Neuronal stem cell (in vitro differentiated cells): Measurements from ENCODE around the gene TMEM107.

Experiments used
- DNase-seq: peaks from one replicate; pipeline ENCODE4 v3.0.0-alpha.2; 2013; ENCODE audit warnings: low spot score
- H2AFZ ChIP-seq: one replicate; pipeline ENCODE4 v1.6.1; 2013; ENCODE audit warnings: mild to moderate bottlenecking, low read length, inconsistent platforms
- H2AK5ac ChIP-seq: 2 replicates; pipeline ENCODE4 v1.6.1; 2013; ENCODE audit warnings: low read depth, mild to moderate bottlenecking, inconsistent platforms, low read length, moderate library complexity, mixed read lengths
- H2BK120ac ChIP-seq: 2 replicates; pipeline ENCODE4 v1.6.1; 2013; ENCODE audit warnings: low read depth, mild to moderate bottlenecking, inconsistent platforms, low read length, moderate library complexity, mixed read lengths
- H2BK12ac ChIP-seq: one replicate; pipeline ENCODE4 v1.6.1; 2013; ENCODE audit warnings: low read length, inconsistent platforms
- H2BK15ac ChIP-seq: 2 replicates; pipeline ENCODE4 v1.6.1; 2013; ENCODE audit warnings: mild to moderate bottlenecking, low read length, inconsistent platforms, mixed read lengths
- H2BK5ac ChIP-seq: one replicate; pipeline ENCODE4 v1.6.1; 2013; ENCODE audit warnings: inconsistent platforms, mild to moderate bottlenecking, low read length, moderate library complexity
- H3K14ac ChIP-seq: one replicate; pipeline ENCODE4 v1.6.1; 2013; ENCODE audit warnings: low read length, inconsistent platforms
- H3K18ac ChIP-seq: 2 replicates; pipeline ENCODE4 v1.6.1; 2013; ENCODE audit warnings: low read length, inconsistent platforms
- H3K23ac ChIP-seq: 2 replicates; pipeline ENCODE4 v1.6.1; 2013; ENCODE audit warnings: low read depth, mild to moderate bottlenecking, mixed read lengths, low read length, inconsistent platforms; ENCODE audit not compliant: poor library complexity
- H3K27ac ChIP-seq: replicated peaks from 3 replicates; pipeline ENCODE4 v1.5.1; 2013; ENCODE audit warnings: low read length, inconsistent platforms
- H3K27me3 ChIP-seq, 3 experiments: 2 replicates each; pipeline ENCODE4 v1.6.1; 2013; ENCODE audit warnings: low read length in 3 of 3, mild to moderate bottlenecking in 2 of 3, inconsistent platforms in 1 of 3, low read depth in 1 of 3, mixed read lengths in 1 of 3, moderate library complexity in 1 of 3; ENCODE audit not compliant: control insufficient read depth in 3 of 3, insufficient read depth in 3 of 3
- H3K36me3 ChIP-seq, 2 donors: replicated peaks in 1 of 2; 2 replicates each; pipeline ENCODE4 v1.6.1; 2013; ENCODE audit warnings: low read length in 2 of 2; ENCODE audit not compliant: control insufficient read depth in 2 of 2, insufficient read depth in 2 of 2
- H3K4ac ChIP-seq: 2 replicates; pipeline ENCODE4 v1.6.1; 2013; ENCODE audit warnings: inconsistent platforms, mild to moderate bottlenecking, low read length, moderate library complexity
- H3K4me1 ChIP-seq, 2 donors: 1 replicate in 1 of 2; 2 replicates in 1 of 2; pipeline ENCODE4 v1.6.1; 2013; ENCODE audit warnings: low read length in 2 of 2, low read depth in 1 of 2; ENCODE audit not compliant: control insufficient read depth in 2 of 2, insufficient read depth in 1 of 2
- H3K4me2 ChIP-seq: one replicate; pipeline ENCODE4 v1.6.1; 2013; ENCODE audit warnings: mild to moderate bottlenecking, low read length, inconsistent platforms; ENCODE audit not compliant: insufficient read depth, poor library complexity, severe bottlenecking
- H3K4me3 ChIP-seq, 2 donors: 2 replicates each; pipeline ENCODE4 v1.5.1; 2013; ENCODE audit warnings: low read length in 2 of 2, mild to moderate bottlenecking in 2 of 2, inconsistent platforms in 1 of 2, moderate library complexity in 1 of 2
- H3K79me1 ChIP-seq: one replicate; pipeline ENCODE4 v1.6.1; 2013; ENCODE audit warnings: low read depth, mild to moderate bottlenecking, inconsistent platforms, low read length, moderate library complexity
- H3K9ac ChIP-seq: one replicate; pipeline ENCODE4 v1.6.1; 2013; ENCODE audit warnings: mild to moderate bottlenecking, low read depth, low read length, inconsistent platforms; ENCODE audit not compliant: poor library complexity
- H3K9me3 ChIP-seq, 2 donors: replicated peaks in 1 of 2; 2 replicates each; pipeline versions ENCODE3 to v1.6.1; 2013; ENCODE audit warnings: low read length in 2 of 2, mild to moderate bottlenecking in 2 of 2, inconsistent platforms in 1 of 2, low read depth in 1 of 2, mixed read lengths in 1 of 2, moderate library complexity in 1 of 2; ENCODE audit not compliant: control insufficient read depth in 2 of 2, insufficient read depth in 1 of 2
- H4K8ac ChIP-seq: one replicate; pipeline ENCODE4 v1.6.1; 2013; ENCODE audit warnings: low read depth, mild to moderate bottlenecking, inconsistent platforms, low read length, moderate library complexity
- H4K91ac ChIP-seq: one replicate; pipeline ENCODE4 v1.6.1; 2013; ENCODE audit warnings: low read length, low read depth, mild to moderate bottlenecking, inconsistent platforms; ENCODE audit not compliant: poor library complexity
- WGBS, 2 donors: extraction: QIAGEN DNeasy Blood & Tissue Kit; methylation state at CpG; one replicate each; pipeline ENCODE4 v1.1.7; 2013; ENCODE audit warnings: missing lambda C conversion rate in 2 of 2, mixed read lengths in 1 of 2; ENCODE audit not compliant: insufficient read length in 2 of 2, insufficient replicate concordance in 1 of 2; ENCODE audit errors: extremely low coverage in 2 of 2; 5-methylcytosine and 5-hydroxymethylcytosine counted together

TMEM107 gene

GRCh38 chr17:8164815-8165131, 11.4 kb downstream of the TMEM107 start:
- H2AK5ac ChIP-seq, result no peak overlapping the region
- no peak overlapping the region for H3K27ac ChIP-seq
- WGBS, 2 donors, result no CpG with 5 or more reads among the region's 6 CpGs
- H4K8ac ChIP-seq, result no peak overlapping the region
- no peak overlapping the region for H3K14ac ChIP-seq
- peaks cover 11% of the 10 kb centered on the region for H3K79me1 ChIP-seq
- H4K91ac ChIP-seq, result no peak overlapping the region
- no peak overlapping the region for H3K18ac ChIP-seq
- no peak for DNase-seq
- peak overlapping the region in 1 of 2 donors; percentile 97 for H3K4me3 ChIP-seq
- H3K36me3 ChIP-seq, result peaks cover 14 to 25% of the 10 kb centered on the region in 2 donors
- H2AFZ ChIP-seq, result peak overlapping the region; percentile 79
- no peak overlapping the region for H2BK15ac ChIP-seq
- H3K23ac ChIP-seq, result no peak overlapping the region
- H3K4me1 ChIP-seq, result peaks cover 22 to 30% of the 10 kb centered on the region in 2 donors
- no peak overlapping the region for H2BK5ac ChIP-seq
- H3K4me2 ChIP-seq, result no peak overlapping the region
- H3K27me3 ChIP-seq, result no peaks in the 10 kb centered on the region
- no peak overlapping the region for H3K4ac ChIP-seq
- H3K9ac ChIP-seq, result no peak overlapping the region
- no peak overlapping the region for H2BK12ac ChIP-seq
- no peaks in the 10 kb centered on the region for H3K9me3 ChIP-seq
- no peak overlapping the region for H2BK120ac ChIP-seq

DNA sequence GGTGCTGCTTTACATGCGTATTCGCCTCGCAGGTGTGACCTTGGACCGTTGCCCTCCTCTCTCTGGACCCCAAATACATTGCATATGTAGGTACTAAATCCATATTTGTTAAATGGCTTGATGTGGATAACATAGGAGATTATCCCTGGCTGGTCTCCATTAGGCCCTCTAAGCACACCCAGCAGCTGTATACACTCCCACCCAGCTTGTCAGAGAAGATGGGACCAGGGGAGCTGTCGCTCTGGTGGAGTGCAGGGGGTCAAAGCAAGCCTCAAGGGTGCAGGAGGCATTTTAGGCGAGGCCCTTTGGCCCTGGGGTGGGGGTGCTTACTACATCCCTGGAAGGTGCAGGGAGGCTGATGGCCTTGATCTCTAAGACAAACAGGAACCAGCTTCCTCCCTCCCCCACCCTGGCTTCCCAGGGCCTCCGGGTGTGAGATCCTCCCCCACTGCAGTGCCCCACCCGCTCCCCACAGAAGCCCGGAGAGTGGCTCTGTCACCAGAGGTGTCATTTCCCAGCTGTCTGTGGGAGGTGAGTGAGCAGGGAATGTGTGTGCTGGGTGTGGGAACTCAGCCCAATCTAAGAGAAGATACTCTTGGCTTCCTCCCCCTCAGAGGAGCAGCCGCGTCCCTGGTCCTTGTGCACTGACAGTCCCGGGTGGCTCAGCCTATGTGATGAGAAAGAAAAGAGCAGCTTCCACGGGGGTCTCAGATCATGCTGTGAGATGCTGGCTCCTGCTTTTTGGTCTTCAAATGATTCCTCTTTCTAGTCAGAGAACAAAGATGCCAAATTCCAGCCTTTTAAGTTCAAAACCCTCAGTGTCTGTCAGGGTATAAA, 12.0 kb downstream of the TMEM107 start:
- Histone ChIP-seq H3K14ac (no peak overlapping the region), H3K4me1 (peaks cover 22 to 30% of the 10 kb centered on the region in 2 donors), H3K23ac (no peak overlapping the region), H3K27me3 (no peaks in the 10 kb centered on the region), H3K36me3 (peaks cover 18 to 30% of the 10 kb centered on the region in 2 donors), H4K91ac (no peak overlapping the region), H3K9me3 (no peaks in the 10 kb centered on the region), H3K79me1 (peaks cover 13% of the 10 kb centered on the region), H3K9ac (no peak overlapping the region), H2BK12ac (no peak overlapping the region), H3K4me3 (peak overlapping the region in 1 of 2 donors; percentile 97), H3K4ac (no peak overlapping the region), H4K8ac (no peak overlapping the region), H3K4me2 (no peak overlapping the region), H2BK120ac (no peak overlapping the region), H2BK15ac (no peak overlapping the region), H3K27ac (peak overlapping the region; percentile 97), H3K18ac (no peak overlapping the region), H2AK5ac (no peak overlapping the region), H2AFZ (peak overlapping the region; percentile 79), H2BK5ac (no peak overlapping the region)
- no CpG with 5 or more reads among the region's 13 CpGs for WGBS, 2 donors
- no peak for DNase-seq

DNA sequence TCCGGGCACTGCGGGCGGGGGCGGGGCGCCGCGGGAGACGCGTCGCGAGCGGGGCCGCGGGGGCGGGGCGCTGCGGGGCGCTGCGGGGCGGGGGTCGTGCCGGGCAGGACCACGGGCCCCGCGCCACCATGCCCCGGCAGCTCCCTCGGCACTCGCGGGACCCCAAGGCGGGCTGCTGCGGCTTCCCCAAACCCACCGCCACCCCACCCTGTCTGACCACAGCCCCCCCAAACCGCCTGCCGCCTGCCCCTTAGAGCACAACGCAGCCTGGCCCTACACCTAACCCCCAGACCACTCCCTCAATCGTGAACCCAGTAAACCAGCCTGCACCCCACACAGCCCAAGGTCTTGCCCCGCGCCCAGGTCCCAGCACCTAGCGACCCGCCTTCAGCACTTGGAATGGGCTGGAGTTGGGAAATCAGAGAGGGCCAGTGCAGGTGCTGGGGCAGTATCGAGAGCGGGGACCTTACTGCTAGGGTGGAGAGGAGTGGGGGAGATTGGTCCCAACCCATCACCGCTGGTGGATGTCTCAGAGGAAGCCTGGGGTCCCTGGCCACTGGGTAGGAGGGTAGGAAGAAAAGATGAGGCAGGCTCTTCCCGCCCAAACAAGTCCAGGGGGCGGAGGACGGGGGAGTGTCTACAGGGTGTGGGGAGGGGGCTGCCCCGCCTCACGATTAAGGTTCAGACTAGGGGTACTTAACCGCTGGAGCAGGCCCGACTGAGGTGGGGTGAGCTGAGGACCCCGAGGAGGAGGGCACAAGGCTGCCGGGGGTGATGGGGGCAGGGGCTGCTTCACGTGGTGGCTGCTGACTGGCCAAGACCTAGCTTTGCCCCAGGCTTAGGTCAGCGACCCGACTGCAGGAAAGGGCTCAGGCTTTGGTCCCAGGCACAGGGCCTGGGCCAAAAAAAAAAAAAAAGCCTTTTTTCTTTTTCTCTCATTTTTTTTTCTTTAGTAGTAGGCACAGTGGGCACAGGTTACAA, 12.9 kb downstream of the TMEM107 start:
- Histone ChIP-seq H2BK15ac (peak overlapping the region; percentile 99), H2BK12ac (peak overlapping the region; percentile 75), H3K4ac (peak overlapping the region; percentile 100), H4K91ac (peak overlapping the region; percentile 99), H3K36me3 (peaks cover 22 to 36% of the 10 kb centered on the region in 2 donors), H3K9me3 (no peaks in the 10 kb centered on the region), H3K27me3 (no peaks in the 10 kb centered on the region), H3K14ac (peak overlapping the region; percentile 98), H2AFZ (peak overlapping the region; percentile 79), H3K23ac (peak overlapping the region; percentile 92), H2AK5ac (peak overlapping the region; percentile 99), H3K4me1 (peaks cover 23 to 30% of the 10 kb centered on the region in 2 donors), H3K4me2 (peak overlapping the region; percentile 100), H4K8ac (peak overlapping the region; percentile 89), H3K9ac (peak overlapping the region; percentile 98), H2BK120ac (peak overlapping the region; percentile 84), H2BK5ac (peak overlapping the region; percentile 91), H3K79me1 (peaks cover 13% of the 10 kb centered on the region), H3K4me3 (peak overlapping the region; percentile 79 to 97), H3K18ac (peak overlapping the region; percentile 100), H3K27ac (peak overlapping the region; percentile 97)
- no CpG with 5 or more reads among the region's 55 CpGs for WGBS, 2 donors
- DNase-seq, result no peak
